T-helper 2 cell treated with Interferon-gamma antibody and Interleukin-4, amounts not matched to agents 5 μg/mL and 100 μg/mL, for 36 hours (primary cell): ENCODE measurements around the gene SFMBT2.

Experiments used
- DNase-seq: peaks from one replicate; pipeline ENCODE4 v3.0.0; 2021; ENCODE audit warnings: low spot score
- H3K27ac Mint-ChIP-seq: one replicate; pipeline ENCODE4 v1.8.0; 2021; ENCODE audit warnings: mild to moderate bottlenecking, mixed read lengths
- H3K27me3 Mint-ChIP-seq: one replicate; pipeline ENCODE4 v1.8.0; 2021; ENCODE audit warnings: low read depth, mixed read lengths
- H3K36me3 Mint-ChIP-seq: one replicate; pipeline ENCODE4 v1.8.0; 2021; ENCODE audit warnings: low read depth, mixed read lengths
- H3K4me1 Mint-ChIP-seq: one replicate; pipeline ENCODE4 v1.8.0; 2021; ENCODE audit warnings: low read depth, mixed read lengths
- H3K4me3 Mint-ChIP-seq: one replicate; pipeline ENCODE4 v1.8.0; 2022; ENCODE audit warnings: mild to moderate bottlenecking, moderate library complexity, mixed read lengths
- H3K9me3 Mint-ChIP-seq: one replicate; pipeline ENCODE4 v1.8.0; 2021; ENCODE audit warnings: mixed read lengths

Gene SFMBT2

DNA sequence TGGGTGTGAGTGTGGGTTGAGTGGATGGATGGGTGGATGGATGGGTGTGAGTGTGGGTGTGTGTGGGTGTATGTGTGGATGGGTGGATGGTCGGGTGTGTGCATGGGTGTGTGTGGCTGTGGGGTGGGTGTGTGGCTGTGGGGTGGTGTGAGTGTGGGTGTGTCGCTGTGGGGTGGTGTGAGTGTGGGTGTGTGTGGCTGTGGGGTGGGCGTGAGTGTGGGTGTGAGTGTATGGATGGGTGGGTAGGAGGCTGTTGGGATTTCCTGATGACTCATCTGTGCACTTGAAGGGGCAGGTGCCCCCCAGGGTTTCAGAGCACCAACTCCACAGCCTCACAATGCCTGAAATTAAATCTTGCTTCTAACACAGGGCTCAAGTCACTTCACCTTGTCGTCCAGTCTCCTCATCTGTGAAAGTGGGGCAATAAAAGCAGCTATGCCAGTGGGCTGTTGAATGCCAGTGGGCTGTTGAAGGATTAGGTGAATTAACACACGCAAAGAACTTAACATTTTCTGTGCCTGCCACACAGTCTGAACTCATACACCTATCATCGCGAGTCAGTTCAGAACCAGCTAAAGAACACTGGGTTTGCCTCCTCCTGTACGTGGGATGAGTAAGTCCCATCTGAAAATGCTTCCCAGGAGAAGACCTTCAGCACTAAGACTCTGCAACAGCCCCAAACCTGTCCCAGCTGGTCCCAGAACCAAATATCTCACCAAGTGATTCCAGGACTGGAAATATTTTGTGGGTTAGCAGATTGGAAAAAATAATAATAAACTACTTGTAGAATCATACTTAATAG lies 32.0 kb downstream of the SFMBT2 start:
- no peak for DNase-seq
- H3K27me3 Mint-ChIP-seq = no peaks in the 10 kb centered on the region
- H3K4me3 Mint-ChIP-seq = no peak overlapping the region
- peaks cover 45% of the 10 kb centered on the region for H3K36me3 Mint-ChIP-seq
- peaks cover 18% of the 10 kb centered on the region for H3K4me1 Mint-ChIP-seq
- H3K27ac Mint-ChIP-seq = peak overlapping the region; percentile 41
- no peaks in the 10 kb centered on the region for H3K9me3 Mint-ChIP-seq

DNA sequence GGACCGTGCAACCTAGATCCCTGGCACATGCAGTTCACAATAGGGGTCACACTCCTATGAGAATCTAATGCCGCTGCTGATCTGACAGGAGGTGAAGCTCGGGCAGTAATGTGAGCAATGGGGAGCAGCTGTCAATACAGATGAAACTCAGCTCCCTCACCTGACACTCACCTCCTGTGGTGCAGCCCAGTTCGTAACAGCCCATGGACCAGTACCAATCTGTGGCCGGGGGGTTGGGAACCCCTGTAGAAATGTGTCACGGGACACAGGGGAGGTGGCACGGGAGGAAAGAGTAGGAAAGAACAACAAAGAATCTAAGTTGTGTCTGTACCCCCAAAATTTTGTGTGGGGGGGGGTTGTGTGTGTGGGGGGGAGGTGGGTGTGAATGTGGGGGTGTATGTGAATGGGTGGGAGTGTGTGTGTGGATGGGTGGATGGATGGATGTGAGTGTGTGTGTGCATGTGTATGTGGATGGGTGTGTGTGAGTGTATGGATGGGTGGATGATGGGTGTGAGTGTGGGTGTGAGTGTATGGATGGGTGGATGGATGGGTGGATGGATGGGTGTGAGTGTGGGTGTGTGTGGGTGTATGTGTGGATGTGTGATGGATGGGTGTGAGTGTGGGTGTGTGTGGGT lies 33.1 kb downstream of the SFMBT2 start:
- Mint-ChIP-seq H3K9me3 (no peaks in the 10 kb centered on the region), H3K36me3 (peaks cover 54% of the 10 kb centered on the region), H3K4me3 (no peak overlapping the region), H3K4me1 (peaks cover 10% of the 10 kb centered on the region), H3K27me3 (no peaks in the 10 kb centered on the region), H3K27ac (no peak overlapping the region)
- no peak for DNase-seq

DNA sequence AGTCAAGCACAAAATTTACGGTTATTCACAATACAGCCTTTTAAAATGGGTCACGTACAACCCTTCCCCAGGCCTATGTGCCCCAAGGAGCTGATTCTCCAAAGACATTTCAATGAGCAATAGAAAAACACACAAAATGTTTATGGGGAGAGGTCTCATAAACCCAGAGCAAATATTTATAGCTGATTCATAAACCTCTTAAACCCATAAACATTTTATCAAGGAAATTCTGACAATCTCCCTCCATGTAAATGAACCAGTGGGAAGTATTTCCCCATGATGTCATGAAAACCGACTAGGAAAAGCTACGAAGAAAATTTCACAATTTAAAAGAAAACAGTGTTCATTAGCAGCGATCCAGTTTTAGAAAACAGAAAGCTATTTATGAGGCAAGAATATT lies 36.0 kb downstream of the SFMBT2 start:
- DNase-seq = no peak
- Mint-ChIP-seq H3K4me1 (peaks cover 4% of the 10 kb centered on the region), H3K36me3 (peaks cover 57% of the 10 kb centered on the region), H3K27ac (no peak overlapping the region), H3K9me3 (no peaks in the 10 kb centered on the region), H3K4me3 (no peak overlapping the region), H3K27me3 (no peaks in the 10 kb centered on the region)

DNA sequence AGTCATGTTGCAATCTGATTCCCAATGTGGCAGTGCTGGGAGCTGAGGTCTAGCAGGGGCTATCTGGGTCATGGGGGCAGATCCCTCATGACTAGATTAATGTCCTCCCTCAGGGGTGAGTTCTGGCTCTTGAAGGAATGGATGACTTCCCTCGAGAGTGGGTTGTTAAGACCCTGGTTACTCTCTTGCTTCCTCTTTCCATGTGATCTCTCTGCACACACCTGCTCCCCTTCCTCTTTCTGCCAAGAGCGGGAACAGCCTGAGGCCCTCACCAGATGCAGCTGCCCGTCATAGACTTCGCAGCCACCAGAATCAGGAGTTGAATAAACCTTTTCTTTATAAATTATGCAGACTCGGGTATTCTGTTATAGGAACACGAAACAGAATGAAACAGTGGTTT lies 37.8 kb downstream of the SFMBT2 start:
- no peak for DNase-seq
- Mint-ChIP-seq H3K27ac (no peak overlapping the region), H3K27me3 (no peaks in the 10 kb centered on the region), H3K36me3 (peaks cover 51% of the 10 kb centered on the region), H3K9me3 (no peaks in the 10 kb centered on the region), H3K4me1 (no peaks in the 10 kb centered on the region), H3K4me3 (no peak overlapping the region)

DNA sequence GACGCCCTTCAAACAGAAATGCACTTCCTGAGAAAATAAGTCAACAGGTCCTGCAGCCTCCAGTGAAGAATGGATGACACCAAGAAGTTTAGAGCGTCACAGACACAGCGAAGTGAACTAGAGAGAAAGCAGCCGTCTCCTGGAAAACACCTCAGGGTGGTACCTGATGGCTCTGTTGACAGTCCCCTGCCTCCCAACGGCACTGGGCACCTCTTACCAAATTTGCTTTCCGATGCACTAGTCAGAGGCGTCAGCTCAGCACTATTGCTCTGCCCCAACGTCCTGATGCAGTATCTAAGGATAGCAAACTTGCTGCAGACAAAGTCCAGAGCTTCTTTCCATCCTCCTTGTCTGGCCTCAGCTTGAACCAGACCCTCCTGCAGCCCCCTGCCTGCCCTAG lies 38.3 kb downstream of the SFMBT2 start:
- no peaks in the 10 kb centered on the region for H3K4me1 Mint-ChIP-seq
- no peak for DNase-seq
- H3K9me3 Mint-ChIP-seq = no peaks in the 10 kb centered on the region
- no peaks in the 10 kb centered on the region for H3K27me3 Mint-ChIP-seq
- H3K36me3 Mint-ChIP-seq = peaks cover 48% of the 10 kb centered on the region
- H3K4me3 Mint-ChIP-seq = no peak overlapping the region
- no peak overlapping the region for H3K27ac Mint-ChIP-seq

DNA sequence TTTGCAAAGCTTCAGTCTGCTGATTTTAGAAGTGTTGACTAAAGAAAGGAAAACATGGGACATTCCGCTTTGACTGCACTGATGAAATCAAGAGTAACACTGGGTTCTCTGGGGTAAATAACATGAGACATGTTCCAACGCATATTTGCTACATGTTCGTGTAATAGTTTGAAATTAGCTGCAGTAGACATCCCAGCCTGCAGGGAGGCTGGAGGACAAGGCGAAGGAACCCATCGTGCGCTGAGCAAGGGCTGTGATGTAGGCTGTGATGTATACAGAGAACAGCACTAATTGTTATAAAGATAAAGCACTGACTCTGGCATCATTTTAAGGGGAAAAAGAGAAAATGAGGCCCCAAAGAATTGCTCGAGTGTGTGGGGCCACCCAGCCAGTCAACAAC lies 40.3 kb downstream of the SFMBT2 start:
- H3K9me3 Mint-ChIP-seq = no peaks in the 10 kb centered on the region
- H3K4me3 Mint-ChIP-seq = no peak overlapping the region
- peaks cover 63% of the 10 kb centered on the region for H3K36me3 Mint-ChIP-seq
- H3K4me1 Mint-ChIP-seq = no peaks in the 10 kb centered on the region
- no peaks in the 10 kb centered on the region for H3K27me3 Mint-ChIP-seq
- DNase-seq = no peak
- no peak overlapping the region for H3K27ac Mint-ChIP-seq

DNA sequence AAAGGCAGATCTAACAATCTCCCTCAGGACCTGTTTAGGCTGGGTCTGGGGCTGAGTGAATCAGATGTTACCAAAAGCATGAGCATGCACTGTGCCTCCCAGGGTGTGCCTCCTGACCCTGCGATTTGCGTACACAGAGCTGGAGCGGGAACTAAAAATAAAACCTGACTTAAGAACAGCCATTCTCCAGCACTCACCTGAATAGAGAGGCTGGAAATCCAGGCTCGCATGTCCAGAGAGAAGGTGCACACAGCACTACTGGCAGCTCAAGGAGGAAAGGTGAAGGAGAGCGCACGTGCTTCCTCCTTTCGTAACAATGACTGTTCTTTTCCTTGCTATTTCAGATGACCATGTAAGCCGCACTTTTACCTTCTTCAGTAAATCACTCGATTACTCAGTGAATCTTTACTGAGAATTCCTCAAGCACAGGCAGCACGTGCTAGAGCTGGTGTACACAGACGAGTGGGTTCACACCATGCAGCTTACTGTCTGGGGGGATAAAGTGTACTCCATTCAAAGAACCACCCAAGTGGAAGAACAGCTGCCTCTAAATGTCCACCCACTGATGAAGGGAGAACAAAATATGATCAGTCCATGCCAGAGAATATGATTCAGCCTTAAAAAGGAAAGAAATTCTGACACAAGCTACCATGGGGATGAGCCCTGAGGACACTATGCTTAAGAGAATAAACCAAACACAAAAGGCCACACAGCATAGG lies 45.6 kb downstream of the SFMBT2 start:
- no peaks in the 10 kb centered on the region for H3K27me3 Mint-ChIP-seq
- peaks cover 5% of the 10 kb centered on the region for H3K4me1 Mint-ChIP-seq
- no peak for DNase-seq
- H3K27ac Mint-ChIP-seq = no peak overlapping the region
- H3K36me3 Mint-ChIP-seq = peaks cover 76% of the 10 kb centered on the region
- no peak overlapping the region for H3K4me3 Mint-ChIP-seq
- H3K9me3 Mint-ChIP-seq = peaks cover 4% of the 10 kb centered on the region

DNA sequence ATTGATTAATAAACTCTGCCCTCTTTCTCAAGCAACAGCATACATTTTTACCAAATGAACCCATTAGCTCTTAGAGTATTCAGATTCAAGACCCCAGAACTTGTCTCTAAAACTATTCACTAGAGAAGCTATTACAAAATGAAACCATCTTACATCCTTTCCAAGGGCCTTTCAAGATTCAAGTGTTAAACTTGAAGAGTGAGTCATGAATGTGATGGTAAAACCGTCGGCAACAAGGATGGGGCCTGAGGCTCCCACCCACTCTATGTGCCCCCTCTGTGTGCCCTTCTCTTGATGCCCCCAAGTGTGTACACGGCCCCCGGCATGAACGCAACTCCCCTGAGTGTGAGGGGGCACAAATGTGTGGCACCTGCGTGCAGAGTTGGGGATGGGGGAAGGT lies 46.4 kb downstream of the SFMBT2 start:
- Mint-ChIP-seq H3K36me3 (peaks cover 79% of the 10 kb centered on the region), H3K9me3 (peaks cover 4% of the 10 kb centered on the region), H3K27ac (no peak overlapping the region), H3K4me3 (no peak overlapping the region), H3K27me3 (no peaks in the 10 kb centered on the region), H3K4me1 (peaks cover 5% of the 10 kb centered on the region)
- no peak for DNase-seq

DNA sequence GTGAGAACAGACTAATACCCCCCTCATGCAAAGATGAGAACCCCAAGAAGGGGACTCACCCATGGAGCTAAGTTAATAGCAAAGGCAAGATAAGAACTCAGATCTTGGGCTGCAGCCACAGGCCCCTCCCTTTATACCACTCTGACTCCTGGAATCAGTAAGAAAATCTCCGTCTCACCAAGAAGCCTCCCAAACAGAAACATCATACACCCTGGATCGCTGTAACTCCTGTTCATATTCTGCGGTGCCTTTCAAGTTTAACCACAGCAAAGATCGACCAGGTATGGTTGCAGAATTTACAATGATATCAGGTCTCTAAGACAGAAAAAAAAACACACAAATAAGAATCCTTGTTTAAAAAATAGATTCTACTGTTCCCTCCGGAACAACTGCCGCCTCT lies 47.1 kb downstream of the SFMBT2 start:
- Mint-ChIP-seq H3K27ac (no peak overlapping the region), H3K27me3 (no peaks in the 10 kb centered on the region), H3K4me1 (peaks cover 5% of the 10 kb centered on the region), H3K36me3 (peaks cover 86% of the 10 kb centered on the region), H3K4me3 (no peak overlapping the region), H3K9me3 (peaks cover 6% of the 10 kb centered on the region)
- no peak for DNase-seq

DNA sequence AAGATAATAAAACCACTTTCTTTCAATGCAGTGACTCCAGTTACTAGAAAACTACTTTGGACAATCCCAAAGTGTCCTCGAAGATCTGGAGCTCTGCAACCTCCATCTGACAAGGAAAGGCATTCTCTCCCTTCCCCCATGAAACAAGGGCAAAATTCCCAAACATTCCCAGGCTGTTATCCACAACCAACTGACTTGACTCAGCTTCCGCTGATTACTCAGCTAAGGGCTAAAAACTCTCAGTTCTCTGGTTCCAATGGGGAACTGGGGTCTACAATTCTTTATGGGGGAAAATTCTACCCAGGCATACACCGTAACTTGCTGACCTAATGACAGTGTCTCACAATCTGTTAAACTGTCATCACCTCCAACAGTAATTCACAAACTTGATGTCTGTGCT lies 48.4 kb downstream of the SFMBT2 start:
- no peak overlapping the region for H3K4me3 Mint-ChIP-seq
- peaks cover 5% of the 10 kb centered on the region for H3K4me1 Mint-ChIP-seq
- H3K27ac Mint-ChIP-seq = no peak overlapping the region
- peaks cover 10% of the 10 kb centered on the region for H3K9me3 Mint-ChIP-seq
- peaks cover 89% of the 10 kb centered on the region for H3K36me3 Mint-ChIP-seq
- DNase-seq = no peak
- no peaks in the 10 kb centered on the region for H3K27me3 Mint-ChIP-seq

DNA sequence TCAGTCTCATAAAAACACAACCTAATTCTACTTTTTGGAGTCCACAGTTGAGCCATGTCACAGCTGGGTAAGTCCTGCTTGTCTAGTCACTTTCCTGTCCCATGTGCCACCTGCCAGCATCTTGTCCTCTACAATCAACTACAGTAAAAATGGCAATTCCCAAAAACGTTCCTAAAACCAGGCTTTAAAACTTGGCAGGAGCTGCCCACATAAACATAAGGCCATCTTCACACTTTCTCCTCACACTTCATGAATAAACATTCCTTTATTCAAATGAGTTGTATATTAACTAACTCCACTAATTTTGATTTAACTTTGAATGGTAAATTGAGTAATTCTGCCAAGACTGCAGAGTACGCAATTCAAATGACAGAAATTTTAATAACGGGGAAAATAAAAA lies 49.5 kb downstream of the SFMBT2 start:
- no peaks in the 10 kb centered on the region for H3K27me3 Mint-ChIP-seq
- DNase-seq = no peak
- peaks cover 5% of the 10 kb centered on the region for H3K4me1 Mint-ChIP-seq
- peaks cover 10% of the 10 kb centered on the region for H3K9me3 Mint-ChIP-seq
- H3K36me3 Mint-ChIP-seq = peaks cover 82% of the 10 kb centered on the region
- H3K4me3 Mint-ChIP-seq = no peak overlapping the region
- H3K27ac Mint-ChIP-seq = no peak overlapping the region

DNA sequence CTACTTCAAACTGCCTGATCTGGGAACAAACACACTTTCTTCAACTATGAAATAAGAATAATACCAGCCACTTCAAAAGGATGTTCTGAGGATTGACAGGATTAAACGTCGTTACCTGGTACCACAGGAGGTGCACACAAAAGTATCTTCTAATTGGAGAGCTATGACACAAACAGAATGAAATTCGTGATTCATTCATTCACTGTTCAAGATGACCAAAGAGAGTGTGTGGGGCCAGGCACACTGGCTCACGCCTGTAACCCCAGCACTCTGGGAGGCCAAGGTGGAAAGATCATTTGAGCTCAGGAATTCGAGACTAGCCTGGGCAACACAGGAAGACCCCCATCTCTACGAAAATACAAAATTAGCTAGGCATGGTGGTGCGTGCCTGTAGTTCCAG lies 50.9 kb downstream of the SFMBT2 start:
- H3K9me3 Mint-ChIP-seq = peaks cover 10% of the 10 kb centered on the region
- H3K36me3 Mint-ChIP-seq = peaks cover 71% of the 10 kb centered on the region
- no peak overlapping the region for H3K4me3 Mint-ChIP-seq
- H3K4me1 Mint-ChIP-seq = peaks cover 5% of the 10 kb centered on the region
- DNase-seq = no peak
- no peak overlapping the region for H3K27ac Mint-ChIP-seq
- H3K27me3 Mint-ChIP-seq = no peaks in the 10 kb centered on the region

DNA sequence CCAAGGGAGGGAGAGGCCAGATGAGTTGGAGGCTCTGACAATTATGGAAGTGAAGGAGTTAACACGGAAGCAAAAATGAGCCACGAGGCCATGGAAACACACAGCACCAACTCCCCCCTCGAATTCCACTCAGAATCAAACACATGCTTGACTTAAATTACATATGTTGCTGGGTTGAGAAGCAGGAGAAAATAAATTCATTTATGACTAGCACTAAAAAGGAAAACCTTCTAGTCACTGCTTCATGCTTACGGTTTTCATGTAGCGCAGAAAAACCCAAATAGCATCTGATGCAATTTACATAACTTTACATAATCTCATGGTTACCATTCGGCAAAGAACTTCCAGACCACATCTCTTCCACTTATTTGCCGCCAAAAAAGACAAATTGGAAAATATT lies 51.5 kb downstream of the SFMBT2 start:
- H3K27me3 Mint-ChIP-seq = no peaks in the 10 kb centered on the region
- H3K36me3 Mint-ChIP-seq = peaks cover 66% of the 10 kb centered on the region
- no peak overlapping the region for H3K27ac Mint-ChIP-seq
- DNase-seq = no peak
- peaks cover 6% of the 10 kb centered on the region for H3K4me1 Mint-ChIP-seq
- H3K4me3 Mint-ChIP-seq = no peak overlapping the region
- H3K9me3 Mint-ChIP-seq = peaks cover 10% of the 10 kb centered on the region

DNA sequence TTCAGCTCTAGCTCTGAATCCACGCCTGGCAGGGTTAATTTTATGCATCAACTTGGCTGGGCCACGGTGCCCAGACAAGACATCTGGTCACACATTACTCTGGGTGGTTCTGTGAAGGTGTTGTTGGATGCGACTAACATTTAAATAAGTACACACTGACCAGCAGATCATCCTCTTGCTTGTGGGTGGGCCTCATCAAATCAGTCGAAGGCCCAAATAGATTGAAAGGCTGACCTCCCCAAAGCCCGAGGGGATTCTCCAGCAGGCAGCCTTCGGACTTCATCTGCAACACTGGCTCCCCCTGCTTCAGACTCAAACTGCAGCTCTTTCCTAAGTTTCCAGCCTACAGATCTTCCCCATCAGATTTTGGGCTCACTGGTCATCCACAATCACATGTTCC lies 53.6 kb downstream of the SFMBT2 start:
- DNase-seq = no peak
- Mint-ChIP-seq H3K36me3 (peaks cover 48% of the 10 kb centered on the region), H3K9me3 (peaks cover 6% of the 10 kb centered on the region), H3K4me1 (peaks cover 3% of the 10 kb centered on the region), H3K4me3 (no peak overlapping the region), H3K27ac (no peak overlapping the region), H3K27me3 (no peaks in the 10 kb centered on the region)
